ENCODE measurements around the gene ITGAL.
A peak's percentile ranks its signal among the peaks of the same experiment; 100 is the strongest.

ITGAL gene

GRCh38 chr16:30569746-30570635, 97.4 kb downstream of the ITGAL start:
- H3K27ac ChIP-seq = peak overlapping the region; percentile 89; the same call in 1 of the 2 replicates
- TF ChIP-seq ZFX (IDR thresholded peaks at IDR 0.05; ENCODE audit: borderline replicate concordance) = no peak
- TF ChIP-seq, protein P1, sequence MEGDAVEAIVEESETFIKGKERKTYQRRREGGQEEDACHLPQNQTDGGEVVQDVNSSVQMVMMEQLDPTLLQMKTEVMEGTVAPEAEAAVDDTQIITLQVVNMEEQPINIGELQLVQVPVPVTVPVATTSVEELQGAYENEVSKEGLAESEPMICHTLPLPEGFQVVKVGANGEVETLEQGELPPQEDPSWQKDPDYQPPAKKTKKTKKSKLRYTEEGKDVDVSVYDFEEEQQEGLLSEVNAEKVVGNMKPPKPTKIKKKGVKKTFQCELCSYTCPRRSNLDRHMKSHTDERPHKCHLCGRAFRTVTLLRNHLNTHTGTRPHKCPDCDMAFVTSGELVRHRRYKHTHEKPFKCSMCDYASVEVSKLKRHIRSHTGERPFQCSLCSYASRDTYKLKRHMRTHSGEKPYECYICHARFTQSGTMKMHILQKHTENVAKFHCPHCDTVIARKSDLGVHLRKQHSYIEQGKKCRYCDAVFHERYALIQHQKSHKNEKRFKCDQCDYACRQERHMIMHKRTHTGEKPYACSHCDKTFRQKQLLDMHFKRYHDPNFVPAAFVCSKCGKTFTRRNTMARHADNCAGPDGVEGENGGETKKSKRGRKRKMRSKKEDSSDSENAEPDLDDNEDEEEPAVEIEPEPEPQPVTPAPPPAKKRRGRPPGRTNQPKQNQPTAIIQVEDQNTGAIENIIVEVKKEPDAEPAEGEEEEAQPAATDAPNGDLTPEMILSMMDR (IDR thresholded peaks at IDR 0.05) = no peak

DNA sequence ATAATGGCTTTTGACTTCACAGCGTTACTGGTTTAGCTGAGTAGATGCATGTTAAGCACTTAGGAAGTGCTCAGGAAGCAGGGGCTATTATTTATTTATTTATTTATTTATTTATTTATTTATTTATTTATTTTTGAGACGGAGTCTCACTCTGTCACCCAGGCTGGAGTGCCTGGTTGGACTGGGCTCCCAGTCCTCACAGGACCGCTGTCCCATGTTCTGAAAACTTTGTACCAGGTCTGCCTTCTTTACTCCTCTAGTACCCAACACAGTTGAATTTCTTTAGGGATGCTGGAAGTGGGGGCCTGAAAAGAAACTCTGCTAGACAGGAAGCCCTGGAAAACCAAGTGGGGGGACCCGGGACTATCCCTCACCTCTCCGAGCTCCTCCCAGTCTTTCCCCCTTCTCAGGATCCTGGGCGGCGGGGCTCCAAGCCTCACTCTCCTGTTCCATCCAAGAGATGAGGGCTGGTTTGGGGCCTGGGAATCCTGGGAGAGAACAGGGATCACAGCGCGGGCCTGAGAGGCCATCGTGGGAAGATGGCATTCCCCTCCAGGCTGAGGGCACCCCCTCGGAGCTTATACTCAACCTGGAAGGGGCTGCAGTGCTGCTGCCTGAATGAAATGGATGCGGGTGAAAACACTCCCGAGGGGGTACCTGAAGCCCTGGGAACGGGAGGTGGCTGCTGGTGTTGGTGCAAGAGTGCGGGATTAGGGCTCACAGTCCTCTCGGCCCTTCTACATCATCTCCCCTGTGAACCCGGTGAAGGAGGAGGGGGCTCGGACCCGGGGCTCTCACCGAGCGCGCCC, 98.3 kb downstream of the ITGAL start:
- H3K27ac ChIP-seq = peak overlapping the region; percentile 89
- TF ChIP-seq, protein P1 (IDR thresholded peaks at IDR 0.05) = no peak
- no peak for TF ChIP-seq ZFX (IDR thresholded peaks at IDR 0.05; ENCODE audit: borderline replicate concordance)

DNA sequence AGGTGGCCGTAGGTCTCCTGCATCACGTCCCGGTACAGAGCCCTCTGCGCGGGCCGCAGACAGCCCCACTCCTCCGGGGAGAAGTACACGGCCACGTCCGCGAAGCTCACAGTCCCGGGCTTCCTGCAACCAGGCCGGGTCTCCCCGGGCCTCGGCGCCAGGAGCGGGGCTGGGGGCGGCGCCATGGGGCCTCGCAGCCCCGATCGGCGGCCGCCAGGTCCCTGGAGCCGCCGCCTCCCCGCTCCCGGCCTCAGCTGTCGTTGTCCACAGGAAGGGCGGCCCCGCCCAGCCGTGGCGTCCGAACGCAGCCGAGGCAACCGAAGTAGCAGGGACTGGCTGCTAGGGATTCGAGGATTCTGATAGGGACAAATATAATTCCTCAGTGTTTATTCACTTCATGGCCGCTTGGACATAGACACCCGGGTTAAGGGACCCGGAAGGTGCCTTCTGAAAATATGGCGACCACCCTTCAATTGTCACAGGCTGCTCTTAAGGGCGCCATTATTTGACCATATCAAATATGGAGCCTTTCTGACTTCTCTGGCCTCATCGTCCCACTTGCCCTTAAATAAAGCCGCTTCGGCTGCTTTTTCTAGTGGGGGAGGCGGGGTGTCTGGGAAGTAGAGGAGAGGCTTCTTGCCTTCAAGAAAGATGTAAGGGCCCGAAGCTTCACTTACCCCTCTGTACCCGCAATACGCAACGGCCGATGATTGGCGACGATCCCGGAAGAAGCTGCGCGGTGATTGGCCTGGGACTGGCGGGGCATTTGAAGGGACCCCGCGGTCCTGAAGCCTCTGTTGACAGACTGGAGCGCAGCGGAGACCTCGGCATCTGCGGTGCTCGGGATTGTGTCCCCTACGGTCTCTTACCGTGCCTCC, 99.1 kb downstream of the ITGAL start, which contains the start of gene ZNF688:
Gene ZNF688 (minus strand): TSS at position 270 of the 878 bp plus-strand sequence. CDS start 85 bp downstream, at position 185.
- TF ChIP-seq ZFX (IDR thresholded peaks at IDR 0.05; ENCODE audit: borderline replicate concordance) = no peak
- TF ChIP-seq, protein P1 (IDR thresholded peaks at IDR 0.05) = no peak
- H3K27ac ChIP-seq = peak within 1 kb of the TSS; percentile 89

All from 22Rv1 (cell line).